OCI-LY3 (cell line): ENCODE results near the gene C8G.

Experiments
- H2AFZ ChIP-seq: fragments of 200-600, 300-600 bp; shearing (Covaris generic); 2 replicates; pipeline ENCODE4 v1.6.0; 2014; ENCODE audit warnings: antibody characterized with exemption, low read depth, low read length
- H3K27ac ChIP-seq: fragments of 200-600, 300-600 bp; sonication (generic); 2 replicates; pipeline ENCODE4 v1.5.1; 2014; ENCODE audit warnings: mild to moderate bottlenecking, low read length, moderate library complexity, mixed read lengths
- H3K27me3 ChIP-seq: fragments of 200-600, 300-600 bp; sonication (generic); 2 replicates; pipeline ENCODE4 v1.6.1; 2014; ENCODE audit warnings: low read depth, low read length, mixed read lengths
- H3K36me3 ChIP-seq: fragments of 200-600, 300-600 bp; sonication (generic); replicated peaks from 2 replicates; pipeline ENCODE3; 2014; ENCODE audit warnings: low read depth, low read length, mixed read lengths
- H3K4me1 ChIP-seq: fragments of 300-600, 200-600 bp; sonication (generic); 2 replicates; pipeline ENCODE4 v1.6.1; 2014; ENCODE audit warnings: low read length, mixed read lengths
- H3K4me2 ChIP-seq: fragments of 200-600, 300-600 bp; sonication (generic); 2 replicates; pipeline ENCODE4 v1.6.1; 2014; ENCODE audit warnings: low read length, mixed read lengths
- H3K4me3 ChIP-seq: fragments of 300-600, 200-600 bp; sonication (generic); 2 replicates; pipeline ENCODE4 v1.5.1; 2014; ENCODE audit warnings: antibody characterized with exemption, mild to moderate bottlenecking, low read length, moderate library complexity
- H3K79me2 ChIP-seq: fragments of 300-600, 200-600 bp; shearing (Covaris generic); 2 replicates; pipeline ENCODE4 v1.6.1; 2014; ENCODE audit warnings: mild to moderate bottlenecking, low read length, mixed read lengths
- H3K9ac ChIP-seq: fragments of 300-600, 200-600 bp; shearing (Covaris generic); 2 replicates; pipeline ENCODE4 v1.6.0; 2014; ENCODE audit warnings: mild to moderate bottlenecking, low read length, moderate library complexity
- H3K9me3 ChIP-seq: fragments of 200-600, 300-600 bp; shearing (Covaris generic); 2 replicates; pipeline ENCODE4 v1.6.1; 2014; ENCODE audit warnings: low read length, mixed read lengths; ENCODE audit not compliant: insufficient read depth
- H4K20me1 ChIP-seq: fragments of 200-600, 300-600 bp; sonication (generic); 2 replicates; pipeline ENCODE4 v1.6.1; 2016; ENCODE audit warnings: low read length, mixed read lengths; ENCODE audit not compliant: insufficient read depth
- CTCF ChIP-seq: fragments of 200-600, 300-600 bp; sonication (generic); IDR thresholded peaks from 2 replicates; pipeline ENCODE4 v1.5.1; 2014; ENCODE audit warnings: antibody characterized with exemption, low read length, low read depth
- EZH2phosphoT487 ChIP-seq: fragments of 200-600 bp; shearing (Covaris generic); IDR thresholded peaks from 2 replicates; pipeline ENCODE4 v1.6.1; 2018; ENCODE audit warnings: antibody characterized with exemption, mixed run types, low read depth

C8G gene

GRCh38 chr9:136985027-136985602, 40.1 kb downstream of the C8G start:
- H4K20me1 ChIP-seq = no peaks in the 10 kb centered on the region
- H3K36me3 ChIP-seq = no peaks in the 10 kb centered on the region
- no peaks in the 10 kb centered on the region for H3K27me3 ChIP-seq
- TF ChIP-seq EZH2phosphoT487 (no peak), CTCF (no peak)
- H3K4me2 ChIP-seq = no peak overlapping the region
- H2AFZ ChIP-seq = no peak overlapping the region
- H3K27ac ChIP-seq = no peak overlapping the region
- H3K9ac ChIP-seq = no peak overlapping the region
- H3K79me2 ChIP-seq = no peaks in the 10 kb centered on the region
- no peaks in the 10 kb centered on the region for H3K9me3 ChIP-seq
- no peak overlapping the region for H3K4me3 ChIP-seq
- no peaks in the 10 kb centered on the region for H3K4me1 ChIP-seq

GRCh38 chr9:136985853-136986252, 40.8 kb downstream of the C8G start:
- Histone ChIP-seq H3K4me2 (no peak overlapping the region), H2AFZ (no peak overlapping the region), H3K4me1 (no peaks in the 10 kb centered on the region), H3K27me3 (no peaks in the 10 kb centered on the region), H3K27ac (no peak overlapping the region), H3K9me3 (no peaks in the 10 kb centered on the region), H3K9ac (no peak overlapping the region), H3K79me2 (no peaks in the 10 kb centered on the region), H3K4me3 (no peak overlapping the region), H3K36me3 (no peaks in the 10 kb centered on the region), H4K20me1 (no peaks in the 10 kb centered on the region)
- no peak for TF ChIP-seq EZH2phosphoT487

- peaks cover 7% of the 10 kb centered on the region; the same call in 1 of the 2 replicates for H3K4me1 ChIP-seq
- H3K36me3 ChIP-seq = peaks cover 4% of the 10 kb centered on the region
- H3K4me3 ChIP-seq = no peak overlapping the region
- H3K79me2 ChIP-seq = peaks cover 8% of the 10 kb centered on the region; the same call in 1 of the 2 replicates
- H4K20me1 ChIP-seq = no peaks in the 10 kb centered on the region
- H3K9me3 ChIP-seq = no peaks in the 10 kb centered on the region
- no peak overlapping the region for H2AFZ ChIP-seq
- H3K27ac ChIP-seq = no peak overlapping the region
- H3K27me3 ChIP-seq = no peaks in the 10 kb centered on the region
- no peak overlapping the region for H3K4me2 ChIP-seq
- TF ChIP-seq EZH2phosphoT487 (no peak), CTCF (no peak)
- no peak overlapping the region for H3K9ac ChIP-seq
These were observed 43.8 kb downstream of the C8G start for GRCh38 chr9:136988872-136989271.

- TF ChIP-seq EZH2phosphoT487 (no peak), CTCF (no peak)
- Histone ChIP-seq H3K36me3 (peaks cover 7% of the 10 kb centered on the region), H3K9me3 (no peaks in the 10 kb centered on the region), H3K4me3 (no peak overlapping the region), H3K4me2 (no peak overlapping the region), H3K27me3 (no peaks in the 10 kb centered on the region), H3K79me2 (peaks cover 8% of the 10 kb centered on the region; the same call in 1 of the 2 replicates), H2AFZ (no peak overlapping the region), H4K20me1 (no peaks in the 10 kb centered on the region), H3K27ac (no peak overlapping the region), H3K9ac (no peak overlapping the region), H3K4me1 (peaks cover 7% of the 10 kb centered on the region; the same call in 1 of the 2 replicates)
These were observed 45.3 kb downstream of the C8G start for GRCh38 chr9:136990242-136990911.
